GM21360 (cell line): ENCODE measurements around the gene FBXO46.
A peak's percentile ranks its signal among the peaks of the same experiment; 100 is the strongest.

Experiments used
- ATAC-seq: cut with Tn5 transposase; IDR thresholded peaks from one replicate; pipeline ENCODE4 v1.9.1; 2021; ENCODE audit warnings: mild to moderate bottlenecking, moderate library complexity; ENCODE audit not compliant: unreplicated experiment

The FBXO46 gene, protein sequence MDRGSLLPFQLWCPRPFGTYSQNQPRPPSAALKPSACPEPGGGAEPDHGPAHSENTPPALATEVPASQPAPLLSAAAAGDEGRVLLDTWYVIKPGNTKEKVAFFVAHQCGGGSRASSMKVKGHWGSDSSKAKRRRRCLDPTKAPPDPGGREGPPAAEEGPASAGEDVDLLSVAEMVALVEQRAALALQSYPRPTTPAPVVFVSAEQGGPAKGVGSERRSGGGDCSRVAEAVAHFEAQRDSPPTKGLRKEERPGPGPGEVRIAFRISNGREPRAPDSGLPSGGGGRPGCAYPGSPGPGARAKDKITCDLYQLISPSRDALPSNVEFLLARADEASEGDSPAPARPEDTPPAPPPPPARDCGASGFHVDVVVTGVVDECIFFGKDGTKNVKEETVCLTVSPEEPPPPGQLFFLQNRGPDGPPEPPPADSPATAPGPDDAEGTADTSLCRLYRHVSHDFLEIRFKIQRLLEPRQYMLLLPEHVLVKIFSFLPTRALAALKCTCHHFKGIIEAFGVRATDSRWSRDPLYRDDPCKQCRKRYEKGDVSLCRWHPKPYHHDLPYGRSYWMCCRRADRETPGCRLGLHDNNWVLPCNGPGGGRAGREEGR

GRCh38 chr19:45730368-45731288 lies at the start of gene FBXO46:
TSS of gene FBXO46 (minus strand) at chr19:45730896. CDS start at chr19:45713495, 17,401 bp downstream.
- ATAC-seq = peak; percentile 79

- no peak for ATAC-seq
Measured at GRCh38 chr19:45780146-45780447, 49.4 kb upstream of the FBXO46 start.

DNA sequence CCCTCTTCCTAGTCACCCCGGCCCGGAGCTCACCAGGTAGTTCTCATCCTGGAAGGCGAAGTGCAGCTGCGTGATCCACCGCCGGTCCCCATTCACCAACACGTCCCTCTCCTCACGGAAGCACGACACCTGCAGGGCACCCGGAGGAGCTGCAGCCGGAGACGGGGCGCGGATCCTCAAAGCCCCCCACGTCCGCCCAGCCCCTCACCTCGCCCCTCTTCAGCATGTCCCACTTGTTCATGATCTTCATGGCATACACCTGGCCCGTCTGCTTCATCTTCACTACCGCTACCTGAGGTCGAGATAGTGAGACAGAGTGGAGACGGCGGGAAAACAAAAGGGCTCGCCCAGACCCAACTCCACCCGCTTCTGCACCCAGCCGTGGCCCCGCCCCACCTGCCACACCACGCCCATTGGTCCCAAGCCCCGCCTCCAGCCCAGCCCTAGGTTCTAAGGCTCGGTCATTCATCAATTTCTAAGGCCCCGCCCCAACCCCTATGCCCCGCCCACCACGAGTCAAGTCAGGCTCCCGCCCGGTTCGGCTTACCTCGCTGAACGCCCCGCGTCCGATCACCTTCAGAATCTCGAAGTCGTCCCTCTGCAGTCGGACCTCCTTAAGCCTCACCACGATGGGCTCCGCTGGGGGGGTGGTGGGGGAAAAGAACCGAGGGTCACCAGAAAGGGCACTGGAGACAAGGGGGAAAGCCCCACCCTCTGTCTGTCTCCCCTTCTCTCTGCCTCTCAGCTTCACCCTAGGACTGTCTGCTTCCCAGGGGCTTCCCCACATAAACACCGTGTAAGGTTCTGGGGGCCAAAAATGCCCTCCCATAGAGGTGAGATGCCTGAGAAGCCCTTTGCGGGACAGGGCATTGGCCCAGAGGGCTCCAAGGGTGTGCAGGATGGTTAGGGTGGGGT lies 48.8 kb upstream of the FBXO46 start:
- ATAC-seq = peak; percentile 67

- ATAC-seq = no peak
Measured at GRCh38 chr19:45778010-45778661, 47.4 kb upstream of the FBXO46 start.

- no peak for ATAC-seq
Measured at GRCh38 chr19:45777395-45777961, 46.8 kb upstream of the FBXO46 start.

DNA sequence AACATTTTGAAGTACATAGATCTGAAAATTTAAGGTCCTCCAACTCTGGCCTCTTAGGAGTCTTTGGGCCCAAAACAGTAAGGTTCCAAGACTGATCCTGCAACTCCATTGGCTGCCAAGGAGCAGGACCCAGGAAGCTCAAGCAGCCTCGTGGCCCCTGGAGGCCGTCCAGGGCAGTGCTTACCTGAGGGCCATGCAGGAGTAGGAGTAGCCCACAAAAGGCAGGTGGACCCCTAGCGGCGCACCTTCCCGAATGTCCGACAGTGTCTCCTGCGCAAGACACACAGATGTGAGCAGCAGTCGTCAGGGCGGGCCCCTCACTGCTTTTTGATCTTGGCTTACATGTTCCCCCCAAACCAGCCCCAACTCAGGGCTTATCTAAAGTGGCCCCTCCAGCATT lies 44.1 kb upstream of the FBXO46 start:
- no peak for ATAC-seq

DNA sequence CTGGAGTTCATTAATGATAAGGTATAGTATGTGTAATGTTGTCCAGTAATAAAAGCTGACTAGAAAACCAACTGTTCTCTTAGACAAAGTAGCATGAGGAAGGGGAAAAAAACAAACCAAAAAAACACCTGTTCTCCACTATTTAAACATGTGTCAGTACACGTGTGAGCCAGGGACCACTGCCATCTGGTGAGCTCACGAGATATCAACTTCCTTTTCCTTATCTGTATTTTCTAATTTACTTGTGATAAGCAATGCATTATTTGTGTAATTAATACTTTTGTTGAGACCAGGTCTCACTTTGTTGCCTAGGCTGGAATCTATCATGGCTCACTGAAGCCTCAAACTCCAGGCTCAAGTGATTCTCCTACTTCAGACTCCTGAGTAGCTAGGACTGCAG lies 42.7 kb upstream of the FBXO46 start:
- no peak for ATAC-seq

DNA sequence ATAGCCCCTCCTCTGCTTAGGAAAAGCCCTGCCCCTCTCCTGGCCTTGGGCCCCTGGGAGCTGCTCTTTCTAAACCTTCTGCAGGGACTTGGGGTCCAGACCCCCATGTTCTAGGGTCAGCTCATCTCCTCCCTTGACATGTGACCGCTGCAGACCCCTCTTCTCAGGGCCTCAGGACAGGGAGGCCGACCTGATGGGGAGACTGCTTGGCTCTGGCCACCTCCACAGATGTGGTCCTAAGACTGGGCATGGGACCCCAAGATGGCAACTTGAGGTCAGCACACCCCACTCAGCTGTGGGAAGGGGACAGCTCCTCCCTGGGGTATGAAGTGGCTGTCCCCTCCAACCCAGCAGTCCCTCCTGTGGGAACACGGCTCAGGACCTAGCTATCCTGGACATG lies 42.2 kb upstream of the FBXO46 start:
- no peak for ATAC-seq

- no peak for ATAC-seq
Measured at GRCh38 chr19:45772130-45772840, 41.6 kb upstream of the FBXO46 start.

DNA sequence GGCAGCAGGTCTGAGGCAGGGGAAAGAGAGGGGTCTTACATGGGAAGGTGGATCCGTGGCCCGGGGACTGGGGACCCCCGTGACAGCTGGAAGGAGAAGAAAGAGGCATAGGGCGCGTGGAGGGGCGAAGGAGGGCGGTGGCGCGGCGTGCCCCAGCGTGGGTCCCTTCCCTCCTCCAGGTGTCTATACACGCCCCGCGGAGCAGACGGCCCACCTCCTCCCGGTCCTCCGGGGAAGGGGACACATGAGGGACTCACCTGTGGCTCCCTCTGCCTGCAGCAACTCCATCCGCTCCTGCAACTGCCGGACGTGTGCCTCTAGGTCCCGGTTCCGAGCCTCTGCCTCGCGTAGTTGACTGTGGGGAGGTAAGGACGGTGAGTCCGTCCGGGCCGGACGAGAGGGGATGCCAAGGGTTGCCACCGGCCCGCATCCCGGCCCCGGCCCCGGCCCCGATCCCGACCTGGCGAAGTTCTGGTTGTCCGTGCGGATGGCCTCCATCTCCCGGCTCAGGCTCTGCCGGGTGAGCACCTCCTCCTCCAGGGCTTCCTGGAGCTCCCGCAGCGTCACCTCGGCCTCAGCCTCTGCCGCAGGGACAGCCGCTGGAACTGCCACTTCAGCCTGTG lies 40.7 kb upstream of the FBXO46 start:
- ATAC-seq = no peak

DNA sequence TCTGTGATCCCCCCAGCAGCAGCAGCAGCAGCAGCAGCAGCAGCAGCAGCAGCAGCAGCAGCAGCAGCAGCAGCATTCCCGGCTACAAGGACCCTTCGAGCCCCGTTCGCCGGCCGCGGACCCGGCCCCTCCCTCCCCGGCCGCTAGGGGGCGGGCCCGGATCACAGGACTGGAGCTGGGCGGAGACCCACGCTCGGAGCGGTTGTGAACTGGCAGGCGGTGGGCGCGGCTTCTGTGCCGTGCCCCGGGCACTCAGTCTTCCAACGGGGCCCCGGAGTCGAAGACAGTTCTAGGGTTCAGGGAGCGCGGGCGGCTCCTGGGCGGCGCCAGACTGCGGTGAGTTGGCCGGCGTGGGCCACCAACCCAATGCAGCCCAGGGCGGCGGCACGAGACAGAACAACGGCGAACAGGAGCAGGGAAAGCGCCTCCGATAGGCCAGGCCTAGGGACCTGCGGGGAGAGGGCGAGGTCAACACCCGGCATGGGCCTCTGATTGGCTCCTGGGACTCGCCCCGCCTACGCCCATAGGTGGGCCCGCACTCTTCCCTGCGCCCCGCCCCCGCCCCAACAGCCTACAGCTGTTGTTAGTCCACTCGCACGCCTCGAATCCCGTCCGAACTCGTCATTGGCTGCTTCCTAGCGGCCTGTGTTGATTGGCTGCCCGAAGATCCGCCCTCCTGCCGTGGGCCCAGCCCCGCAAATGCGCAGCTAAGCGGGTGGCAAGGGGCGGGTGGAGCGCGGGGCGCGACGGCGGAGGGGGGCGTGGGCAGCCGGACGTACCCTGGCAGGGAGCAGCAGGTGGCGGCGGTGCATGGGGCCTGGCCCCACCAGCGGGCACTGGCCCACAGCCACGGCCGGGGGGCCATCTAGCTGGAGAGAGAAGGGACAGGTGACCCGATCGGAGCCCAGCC lies 39.8 kb upstream of the FBXO46 start:
- peak; percentile 50 for ATAC-seq

DNA sequence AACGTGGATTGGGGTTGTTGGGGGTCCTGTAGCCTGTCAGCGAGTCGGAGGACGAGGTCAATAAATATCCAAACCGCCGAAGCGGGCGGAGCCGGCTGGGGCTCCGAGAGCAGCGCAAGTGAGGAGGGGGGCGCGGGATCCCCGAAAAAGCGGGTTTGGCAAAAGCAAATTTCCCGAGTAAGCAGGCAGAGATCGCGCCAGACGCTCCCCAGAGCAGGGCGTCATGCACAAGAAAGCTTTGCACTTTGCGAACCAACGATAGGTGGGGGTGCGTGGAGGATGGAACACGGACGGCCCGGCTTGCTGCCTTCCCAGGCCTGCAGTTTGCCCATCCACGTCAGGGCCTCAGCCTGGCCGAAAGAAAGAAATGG lies 39.1 kb upstream of the FBXO46 start:
- no peak for ATAC-seq

GRCh38 chr19:45768984-45769782 lies 38.5 kb upstream of the FBXO46 start, which contains the start of gene SIX5:
TSS of gene SIX5 (minus strand) at chr19:45769252. CDS start at chr19:45768844, 408 bp downstream.
- ATAC-seq = peak; percentile 60

GRCh38 chr19:45768655-45768983 lies 37.9 kb upstream of the FBXO46 start:
- ATAC-seq = no peak

DNA sequence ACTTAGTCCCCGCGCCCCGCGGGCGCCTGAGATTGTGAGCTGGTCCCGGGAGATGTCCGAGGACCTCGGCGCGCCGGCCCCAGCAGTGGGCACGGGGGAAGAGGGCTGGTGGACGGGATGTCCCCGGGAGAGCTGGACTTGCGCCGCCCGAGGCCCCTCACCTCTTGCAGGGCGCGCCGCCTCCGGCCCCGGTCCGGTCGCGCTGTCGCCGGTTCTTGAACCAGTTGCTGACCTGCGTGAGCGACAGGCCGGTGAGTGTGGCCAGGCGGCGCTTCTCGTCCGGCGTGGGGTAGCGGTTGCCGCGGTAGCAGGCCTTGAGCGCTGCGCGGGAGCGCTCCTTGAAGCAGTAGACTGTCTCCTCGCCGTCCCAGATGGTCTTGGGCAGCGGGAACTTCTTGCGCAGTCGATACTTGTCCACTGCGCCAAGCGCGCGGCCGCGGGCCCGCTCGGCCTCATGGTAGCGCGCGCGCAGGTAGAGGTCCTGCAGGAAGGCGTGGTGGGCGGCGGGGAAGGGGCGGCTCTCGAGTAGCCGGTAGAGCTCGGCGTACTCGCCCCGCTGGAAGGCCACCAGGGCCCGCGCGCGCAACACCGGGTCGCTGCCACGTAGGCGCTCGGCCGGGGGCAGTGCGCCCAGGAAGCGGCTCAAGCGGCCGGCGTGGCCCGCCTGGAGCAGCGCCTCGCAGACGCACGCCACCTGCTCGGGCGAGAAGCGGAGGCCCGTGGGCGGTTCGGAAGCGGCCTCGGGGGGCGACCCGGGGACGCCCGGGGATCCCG lies 37.4 kb upstream of the FBXO46 start:
- ATAC-seq = no peak

DNA sequence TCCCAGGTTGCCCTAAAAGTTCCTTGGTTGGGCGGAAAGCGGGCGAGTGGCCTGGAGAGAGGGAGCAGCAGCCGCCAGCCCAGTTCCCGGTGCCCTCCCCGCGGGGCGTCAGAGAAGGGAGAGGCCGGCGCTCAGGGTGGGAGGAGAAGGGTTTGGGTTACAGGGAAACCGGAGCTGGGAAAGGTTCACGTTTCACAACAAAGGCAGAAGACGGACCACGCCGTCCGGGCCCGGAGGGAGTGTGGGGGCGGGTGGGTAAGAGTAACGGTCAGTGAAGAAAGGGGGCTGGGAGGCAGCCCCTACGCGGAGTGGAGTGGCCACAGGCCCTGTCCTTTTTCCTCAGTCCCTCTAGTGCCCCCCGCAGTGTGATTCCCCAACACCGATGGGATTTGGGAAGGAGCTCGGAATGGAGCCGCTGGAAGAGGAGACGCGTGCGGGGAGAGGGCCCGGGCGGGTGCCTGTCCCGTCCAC lies 36.7 kb upstream of the FBXO46 start:
- ATAC-seq = no peak
